ENCODE results near the gene MAN2B2. TPM values are rescaled to one million over a fixed set of nuclear protein-coding genes. Genes with fewer than 3 reads are reported as not detected.

Gene MAN2B2
- total RNA-seq, 1 donor from 2014 or later: 35.1 TPM

DNA sequence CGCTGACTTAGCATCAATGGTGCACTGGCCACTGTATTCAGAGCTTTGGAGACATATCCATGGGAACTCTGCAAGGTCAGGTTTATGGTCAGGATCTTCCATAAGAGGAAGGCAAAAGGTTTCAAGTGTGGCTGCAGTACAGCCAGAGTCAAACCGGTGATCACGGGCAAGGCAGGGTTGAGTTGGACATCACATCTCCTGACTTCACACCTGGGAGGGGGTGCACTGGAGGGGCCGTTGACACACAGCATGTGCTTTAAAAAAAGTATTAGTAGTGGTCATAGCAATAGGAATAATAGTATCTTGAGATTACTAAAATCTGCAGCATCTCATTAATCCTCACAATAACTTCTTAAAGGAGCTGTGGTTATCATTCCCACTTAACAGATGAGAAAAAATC is 28.9 kb upstream of the MAN2B2 start:
- intact Hi-C loops (cut with micrococcal nuclease): loop anchor here (1.0 kb wide), 5 partner anchors 29 to 557 kb away; partner anchors contain the start of gene MAN2B2

DNA sequence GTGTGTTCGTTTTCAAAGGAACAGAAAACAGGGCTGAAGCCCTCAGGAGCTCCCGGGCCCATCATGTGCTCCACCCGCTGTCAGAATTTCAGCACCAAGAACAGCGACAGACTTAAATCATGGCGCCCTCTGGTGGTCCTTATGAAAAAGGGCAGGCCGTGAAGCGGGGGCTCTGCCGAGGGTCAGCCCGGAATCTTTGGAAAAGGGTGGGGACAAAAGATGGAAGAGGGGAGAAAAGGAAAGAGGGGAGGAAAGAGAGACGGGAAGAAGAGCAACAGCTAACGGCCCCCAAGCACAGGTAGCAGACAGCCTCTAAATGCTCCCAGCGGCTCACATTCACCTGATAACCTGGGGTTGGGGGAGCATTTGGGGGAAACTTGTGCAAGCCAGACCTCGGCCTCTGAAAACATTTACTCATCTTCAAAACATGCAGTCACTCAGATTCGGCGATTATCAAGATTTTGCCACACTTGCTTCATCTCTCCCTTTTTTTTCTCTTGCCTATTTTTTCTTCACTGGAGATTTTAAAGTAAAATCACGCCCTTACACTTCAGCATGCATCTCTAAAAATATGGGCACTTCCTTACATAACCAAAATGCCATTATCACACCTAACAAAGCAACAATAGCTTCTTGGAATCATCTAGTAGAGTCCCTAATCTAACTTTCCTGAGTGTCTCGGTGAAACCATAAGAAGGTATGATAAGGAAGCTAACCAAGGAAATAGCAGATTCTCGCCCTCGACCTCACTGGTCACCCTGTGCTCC is 28.1 kb upstream of the MAN2B2 start:
- intact Hi-C loops (cut with micrococcal nuclease): loop anchor here (1.0 kb wide), 5 partner anchors 28 to 556 kb away; partner anchors contain the start of gene MAN2B2

DNA sequence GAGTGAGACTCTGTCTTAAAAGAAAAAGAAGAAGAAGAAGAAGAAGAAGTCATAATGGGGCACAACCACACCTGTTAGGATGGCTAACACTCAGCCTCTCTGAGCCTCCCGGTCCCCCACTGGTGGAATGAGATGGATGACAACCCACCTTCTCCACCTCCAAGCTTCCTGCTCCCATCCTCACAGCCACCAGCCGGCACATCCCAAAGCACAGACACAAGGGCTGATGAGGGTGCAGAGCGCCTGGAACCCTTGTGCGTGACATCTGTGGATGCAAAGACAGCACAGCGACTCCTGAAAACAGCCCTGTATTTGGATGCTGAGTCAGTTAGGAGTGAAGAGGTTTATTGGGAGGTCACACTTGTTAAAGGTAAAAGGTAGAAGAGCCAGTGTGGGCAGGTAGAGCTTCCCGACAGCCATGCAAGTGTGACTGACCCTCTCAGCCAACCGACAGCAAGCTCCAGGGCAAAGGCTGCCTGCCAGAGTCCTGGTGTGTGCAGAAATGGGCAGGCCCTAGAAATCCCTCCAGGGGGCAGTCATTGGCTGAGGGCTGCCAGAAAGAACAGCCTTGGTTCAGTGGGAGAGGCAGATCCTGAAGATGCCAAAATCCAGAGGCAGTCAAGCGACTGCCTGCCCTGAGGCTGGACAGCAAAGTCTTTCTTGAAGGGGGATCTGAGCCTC is 26.6 kb upstream of the MAN2B2 start:
- intact Hi-C loops (cut with micrococcal nuclease): no loop called here

GRCh38 chr4:6548882-6549230 is 26.1 kb upstream of the MAN2B2 start:
- intact Hi-C loops (cut with micrococcal nuclease): no loop called here

GRCh38 chr4:6549445-6549844 is 25.5 kb upstream of the MAN2B2 start:
- intact Hi-C loops (cut with micrococcal nuclease): no loop called here

DNA sequence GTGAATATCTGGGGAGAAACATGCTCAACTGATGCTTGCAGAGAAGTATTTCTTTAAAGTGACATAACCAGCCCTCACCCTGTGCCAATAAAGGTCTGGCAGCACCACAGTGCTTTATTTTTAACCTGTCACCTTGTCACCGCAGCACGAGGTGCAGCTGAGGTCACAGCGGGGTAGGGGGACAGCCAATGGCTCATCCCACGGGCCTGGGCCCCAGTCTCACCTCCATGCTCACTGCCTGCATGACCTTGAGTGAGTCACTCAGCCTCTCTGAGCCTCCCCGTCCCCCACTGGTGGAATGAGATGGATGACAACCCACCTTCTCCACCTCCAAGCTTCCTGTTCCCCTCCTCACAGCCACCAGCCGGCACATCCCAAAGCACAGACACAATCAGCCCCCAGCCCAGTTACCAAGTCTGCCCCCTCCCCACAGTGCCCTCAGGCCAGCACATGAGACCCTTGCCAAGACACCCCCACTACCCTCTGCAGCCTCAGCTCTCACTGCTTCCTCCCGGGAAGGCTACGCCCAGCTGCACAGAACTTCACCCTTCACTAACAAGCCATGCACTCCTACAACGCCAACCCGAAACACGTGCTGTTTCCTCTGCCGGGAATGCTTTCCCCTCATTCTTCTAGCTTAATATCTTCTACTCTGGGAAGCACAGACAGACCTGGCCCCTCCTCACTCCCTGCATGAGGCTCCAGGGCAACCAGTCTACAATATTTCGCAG is 24.9 kb upstream of the MAN2B2 start:
- intact Hi-C loops (cut with micrococcal nuclease): no loop called here

DNA sequence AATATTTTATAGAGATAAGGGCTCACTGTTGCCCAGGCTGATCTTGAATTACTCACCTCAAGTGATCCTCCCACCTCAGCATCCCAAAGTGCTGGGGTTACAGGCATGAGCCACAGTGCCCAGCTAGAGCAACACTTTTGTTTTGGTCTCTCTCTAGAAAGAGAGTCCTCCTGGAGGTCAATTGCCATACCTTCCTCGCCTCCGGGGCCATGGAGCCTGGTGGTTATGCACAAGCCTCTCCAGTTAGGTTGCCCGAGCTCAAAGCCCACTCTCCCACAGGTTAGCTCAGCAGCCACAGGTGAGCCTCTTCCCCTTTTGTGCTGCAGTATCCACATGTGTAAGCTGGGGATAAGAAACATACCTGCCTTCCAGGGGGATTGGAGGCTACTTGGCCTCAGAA is 24.2 kb upstream of the MAN2B2 start:
- intact Hi-C loops (cut with micrococcal nuclease): no loop called here

GRCh38 chr4:6551660-6552059 is 23.3 kb upstream of the MAN2B2 start:
- intact Hi-C loops (cut with micrococcal nuclease): no loop called here

DNA sequence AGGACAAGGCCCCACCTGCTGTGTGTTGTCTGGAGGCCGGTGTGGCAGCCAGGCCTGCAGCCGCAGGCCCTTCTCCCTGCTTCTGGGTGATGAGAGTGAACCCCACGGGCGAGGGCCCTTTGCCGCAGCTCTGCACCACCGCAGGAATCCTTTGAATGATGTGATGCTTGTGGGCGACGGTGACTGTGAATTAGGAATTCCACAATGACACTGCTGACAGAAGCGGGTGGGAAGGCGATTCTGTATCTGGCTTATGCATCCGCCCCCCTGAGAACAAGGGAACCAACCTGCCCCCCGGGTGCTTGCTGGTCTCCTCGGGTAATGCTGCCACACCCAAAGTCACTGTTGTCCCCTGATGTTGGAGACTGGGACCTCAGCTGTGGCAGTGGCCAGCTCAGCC is 19.5 kb upstream of the MAN2B2 start:
- intact Hi-C loops (cut with micrococcal nuclease): no loop called here

DNA sequence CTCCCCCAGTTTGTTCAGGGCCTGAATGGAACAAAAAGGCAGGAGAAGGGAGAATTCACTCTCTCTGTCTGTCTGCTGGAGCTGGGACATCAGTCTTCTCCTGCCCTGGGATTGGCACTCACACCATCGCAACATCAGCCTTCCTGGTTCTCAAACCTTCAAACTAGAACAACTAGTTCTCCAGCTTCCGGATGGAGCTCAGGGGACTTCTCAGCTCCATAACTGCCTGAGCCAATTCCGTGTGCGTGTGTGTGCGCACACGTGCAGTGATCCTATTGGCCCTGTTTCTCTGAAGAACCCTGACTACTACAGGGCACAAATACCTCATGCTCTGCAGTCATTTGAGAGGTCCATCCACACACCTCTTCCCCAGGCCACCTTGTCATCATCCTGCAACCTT is 18.7 kb upstream of the MAN2B2 start:
- intact Hi-C loops (cut with micrococcal nuclease): no loop called here

DNA sequence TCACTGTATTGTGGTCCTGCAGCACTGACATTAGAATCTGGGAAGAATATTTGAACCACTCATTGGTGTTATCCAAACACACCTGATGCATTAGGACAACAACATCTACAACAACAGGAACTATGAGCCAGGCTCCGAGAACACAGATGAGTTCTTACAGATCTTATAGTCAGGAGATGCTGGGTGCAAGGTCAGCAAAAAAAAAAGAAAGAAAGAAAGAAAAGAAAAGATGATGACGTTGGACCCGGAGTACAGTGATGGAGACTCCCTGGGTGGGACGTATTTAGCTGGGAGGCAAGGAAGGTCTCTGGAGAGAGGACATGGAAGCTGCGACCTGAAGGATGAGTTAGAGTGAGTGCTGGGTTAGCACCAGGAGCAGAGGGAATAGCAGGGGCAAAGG is 17.8 kb upstream of the MAN2B2 start:
- intact Hi-C loops (cut with micrococcal nuclease): no loop called here

DNA sequence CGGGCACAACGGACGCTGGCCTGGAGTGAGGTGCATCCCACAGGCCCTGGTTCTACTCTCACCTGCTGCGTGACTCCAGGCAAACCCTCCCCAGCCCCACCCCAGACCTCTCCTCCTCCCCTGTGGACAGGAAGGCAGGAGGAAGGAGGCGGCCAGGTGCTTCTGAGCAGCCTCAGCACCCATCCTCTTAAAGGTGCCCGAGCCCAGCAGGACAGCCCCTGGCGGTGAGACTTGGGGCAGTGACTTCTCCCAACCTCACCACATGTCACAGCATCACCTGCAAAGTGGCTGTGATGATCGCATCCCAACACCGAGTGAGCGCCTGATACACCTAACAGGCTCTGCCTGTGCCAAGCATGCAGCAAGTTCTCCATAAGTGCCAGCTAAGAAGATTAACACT is 17.1 kb upstream of the MAN2B2 start:
- intact Hi-C loops (cut with micrococcal nuclease): no loop called here

DNA sequence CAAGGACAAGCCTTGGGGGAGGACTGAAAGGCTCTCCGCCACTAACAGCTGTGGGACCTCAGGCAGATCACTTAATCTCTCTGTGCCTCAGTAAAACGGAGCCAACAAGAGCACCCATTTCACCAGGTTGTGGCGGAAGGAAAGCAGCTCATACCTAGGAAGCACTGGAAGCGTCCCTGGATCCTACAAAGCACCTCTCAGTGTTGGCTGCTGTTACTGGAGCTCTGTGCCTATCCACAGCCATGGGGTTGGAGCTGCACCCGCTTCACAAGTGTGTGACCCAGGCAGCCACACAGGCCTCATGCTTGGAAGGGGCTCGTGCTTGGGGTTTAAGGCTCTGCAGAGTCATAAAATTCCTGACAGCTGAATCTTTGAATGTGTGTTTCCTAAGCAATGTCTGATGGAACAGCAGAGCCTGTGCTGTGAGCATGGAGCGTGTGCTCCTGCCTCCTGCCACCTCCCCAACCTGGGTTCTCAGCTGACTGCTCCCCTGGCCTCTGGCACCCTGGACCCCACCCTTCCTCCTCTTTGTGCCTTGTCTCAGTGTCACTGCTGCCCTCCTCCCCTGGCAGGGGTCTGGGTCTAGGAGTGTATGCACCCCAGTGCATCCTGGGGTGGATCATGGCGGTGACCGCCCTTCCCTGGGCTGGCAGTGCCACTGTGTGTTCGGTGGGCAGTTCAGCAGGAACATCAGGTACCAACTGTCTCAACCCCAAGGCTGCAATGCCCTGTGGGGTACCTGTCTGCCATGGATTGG is 14.4 kb upstream of the MAN2B2 start:
- intact Hi-C loops (cut with micrococcal nuclease): no loop called here

DNA sequence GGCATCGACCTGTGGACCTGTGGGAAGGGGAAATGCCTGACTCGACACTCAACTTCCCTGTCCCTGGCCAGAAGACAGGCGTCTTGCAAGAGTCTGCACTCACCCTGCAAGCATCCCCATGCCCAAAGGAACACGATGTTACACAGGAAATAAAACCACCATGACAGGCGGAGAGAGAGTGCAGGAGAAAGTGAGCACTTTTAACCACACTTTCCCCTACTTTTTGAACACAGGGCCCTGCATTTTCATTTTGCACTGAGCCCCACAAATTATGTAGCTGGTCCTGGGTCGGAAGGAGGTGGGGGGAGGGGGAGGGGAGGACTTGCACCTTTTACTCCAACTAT is 13.8 kb upstream of the MAN2B2 start:
- intact Hi-C loops (cut with micrococcal nuclease): no loop called here

GRCh38 chr4:6561706-6562371 is 13.2 kb upstream of the MAN2B2 start:
- intact Hi-C loops (cut with micrococcal nuclease): no loop called here

DNA sequence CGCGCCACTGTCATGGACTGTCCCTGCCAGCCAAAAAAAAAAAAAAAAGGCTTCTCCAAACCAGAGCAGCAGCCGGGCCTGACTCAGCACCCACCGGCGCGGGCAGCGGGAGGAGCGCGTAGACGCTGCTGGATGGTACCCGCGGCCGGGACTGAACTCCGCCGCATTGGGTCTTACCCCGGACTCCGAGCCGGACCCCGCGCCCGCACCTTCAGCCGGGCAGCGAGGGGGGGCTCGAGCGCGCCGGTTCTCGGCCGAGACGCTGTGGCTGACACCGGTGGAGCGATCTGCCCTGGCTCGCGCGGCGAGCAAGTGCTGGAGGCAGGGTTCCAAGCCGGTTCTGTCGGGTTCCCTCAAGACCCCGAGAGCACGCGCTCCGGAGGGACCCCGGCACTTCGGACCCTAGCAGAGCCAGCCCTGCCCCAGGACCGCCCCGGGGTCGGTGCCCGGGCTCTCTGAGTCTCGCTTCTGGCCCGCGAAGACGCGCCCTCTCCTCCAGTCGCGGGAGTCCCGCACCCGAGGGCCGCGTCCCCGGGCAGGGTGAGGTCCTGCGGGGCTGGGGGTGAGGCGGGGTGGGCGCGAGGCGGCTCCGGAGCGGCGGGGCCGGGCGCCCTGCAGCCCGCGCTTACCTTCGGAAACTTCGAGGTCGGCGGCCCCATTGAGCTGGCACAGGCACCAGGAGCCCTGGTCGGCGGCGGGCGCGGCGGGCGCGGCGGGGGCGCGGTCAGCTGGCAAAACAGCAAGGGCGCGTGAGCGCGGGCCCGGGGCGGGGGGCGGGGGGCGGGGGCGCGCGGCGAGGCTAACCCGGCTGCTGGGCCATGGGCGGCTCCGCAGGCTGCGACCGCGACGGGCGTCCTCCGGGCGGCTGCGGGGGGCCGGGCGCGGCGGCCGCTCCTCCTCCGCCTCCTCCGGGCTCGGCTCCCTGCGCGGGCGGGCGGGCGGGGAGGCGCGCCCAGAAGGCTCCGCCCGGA is 11.8 kb upstream of the MAN2B2 start:
- intact Hi-C loops (cut with micrococcal nuclease): no loop called here

DNA sequence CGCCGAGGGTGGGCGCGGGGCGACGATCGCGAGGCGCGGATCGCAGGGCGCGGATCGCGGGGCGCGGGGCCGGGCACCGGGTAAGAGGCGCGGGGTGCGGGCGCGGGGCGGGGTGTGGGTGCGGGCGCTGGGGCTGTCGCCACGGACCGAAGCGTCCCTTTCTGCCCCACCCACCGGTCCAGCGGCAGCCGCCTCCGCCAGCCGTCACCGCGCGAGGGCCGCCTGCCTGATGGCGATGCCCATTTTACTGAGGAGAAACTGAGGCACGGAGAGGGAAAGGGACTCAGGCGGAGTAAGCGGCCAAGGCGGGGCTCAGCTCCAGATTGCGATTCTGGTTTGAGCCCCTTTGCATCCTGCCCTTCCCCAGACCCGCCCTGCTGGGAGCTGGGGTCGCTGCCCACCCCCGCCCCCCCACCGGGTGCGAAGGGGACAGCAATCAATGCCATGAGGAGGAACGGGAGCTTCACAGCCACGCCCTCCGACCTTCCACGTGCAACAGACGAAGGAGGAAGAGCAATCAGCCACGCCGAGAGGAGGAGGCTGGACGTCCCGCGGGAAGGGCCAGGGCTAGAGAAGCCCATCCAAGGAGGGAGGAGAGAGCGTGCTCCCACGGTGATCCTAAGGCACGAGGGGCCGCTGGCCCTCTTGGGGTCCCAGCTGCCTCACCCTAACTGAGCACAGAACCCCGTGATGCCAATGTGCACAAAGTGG is 10.9 kb upstream of the MAN2B2 start:
- intact Hi-C loops (cut with micrococcal nuclease): no loop called here

DNA sequence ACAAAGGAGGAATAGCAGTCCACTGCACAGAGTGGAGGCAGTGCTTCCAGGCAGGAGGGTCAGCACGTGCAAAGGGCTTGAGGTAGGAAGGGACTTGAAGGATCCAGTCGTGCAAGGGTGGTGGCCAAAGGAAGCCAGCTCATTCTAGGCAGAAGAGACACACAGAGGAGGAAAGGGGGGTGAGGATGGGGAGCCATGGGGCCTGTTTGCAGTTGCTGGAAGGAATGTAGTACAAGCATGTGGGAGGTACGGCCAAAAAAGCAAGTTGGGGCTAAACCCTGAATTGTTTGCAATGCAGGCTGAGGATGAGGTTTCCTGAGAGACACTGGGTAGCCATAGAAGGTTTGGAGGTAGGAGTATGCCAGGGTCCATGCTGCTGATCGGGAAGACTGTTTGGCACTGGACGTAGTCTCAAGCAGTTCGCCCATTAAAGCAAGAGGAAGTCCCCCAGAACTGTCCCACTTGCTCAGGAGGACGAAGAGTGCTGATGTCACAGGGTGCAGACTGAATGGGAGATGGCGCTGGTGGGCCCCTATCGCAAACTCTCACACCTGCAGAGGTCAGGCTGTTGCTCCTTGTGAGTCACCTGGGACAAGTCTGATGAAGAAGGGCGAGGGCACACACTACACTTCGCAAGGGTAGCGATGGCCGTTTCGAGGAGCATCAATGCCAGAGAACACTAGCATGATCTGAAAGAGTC is 9.1 kb upstream of the MAN2B2 start:
- intact Hi-C loops (cut with micrococcal nuclease): no loop called here
